GM18868 (cell line): Measurements from ENCODE around the gene UBE2L3.

ENCODE experiments used
- ATAC-seq: cut with Tn5 transposase; IDR thresholded peaks from one replicate; pipeline ENCODE4 v1.9.1; 2021; ENCODE audit warnings: mild to moderate bottlenecking, moderate library complexity; ENCODE audit not compliant: unreplicated experiment

UBE2L3 gene

GRCh38 chr22:21669026-21669425 is 101.5 kb downstream of the UBE2L3 start:
- no peak for ATAC-seq

- ATAC-seq = no peak
Measured at GRCh38 chr22:21672107-21672629, 104.7 kb downstream of the UBE2L3 start.
